HG03103 (cell line): Measurements from ENCODE around the gene TMEM106A.
A peak's percentile ranks its signal among the peaks of the same experiment; 100 is the strongest.
"Not testable (repeated sequence)": the region's sequence is repeated elsewhere in the genome, so short reads cannot be mapped to it uniquely, and the experiment has no call there.

Experiments used
- ATAC-seq: cut with Tn5 transposase; IDR thresholded peaks from one replicate; pipeline ENCODE4 v1.9.1; 2021; ENCODE audit warnings: low read depth; ENCODE audit not compliant: unreplicated experiment

TMEM106A gene

DNA sequence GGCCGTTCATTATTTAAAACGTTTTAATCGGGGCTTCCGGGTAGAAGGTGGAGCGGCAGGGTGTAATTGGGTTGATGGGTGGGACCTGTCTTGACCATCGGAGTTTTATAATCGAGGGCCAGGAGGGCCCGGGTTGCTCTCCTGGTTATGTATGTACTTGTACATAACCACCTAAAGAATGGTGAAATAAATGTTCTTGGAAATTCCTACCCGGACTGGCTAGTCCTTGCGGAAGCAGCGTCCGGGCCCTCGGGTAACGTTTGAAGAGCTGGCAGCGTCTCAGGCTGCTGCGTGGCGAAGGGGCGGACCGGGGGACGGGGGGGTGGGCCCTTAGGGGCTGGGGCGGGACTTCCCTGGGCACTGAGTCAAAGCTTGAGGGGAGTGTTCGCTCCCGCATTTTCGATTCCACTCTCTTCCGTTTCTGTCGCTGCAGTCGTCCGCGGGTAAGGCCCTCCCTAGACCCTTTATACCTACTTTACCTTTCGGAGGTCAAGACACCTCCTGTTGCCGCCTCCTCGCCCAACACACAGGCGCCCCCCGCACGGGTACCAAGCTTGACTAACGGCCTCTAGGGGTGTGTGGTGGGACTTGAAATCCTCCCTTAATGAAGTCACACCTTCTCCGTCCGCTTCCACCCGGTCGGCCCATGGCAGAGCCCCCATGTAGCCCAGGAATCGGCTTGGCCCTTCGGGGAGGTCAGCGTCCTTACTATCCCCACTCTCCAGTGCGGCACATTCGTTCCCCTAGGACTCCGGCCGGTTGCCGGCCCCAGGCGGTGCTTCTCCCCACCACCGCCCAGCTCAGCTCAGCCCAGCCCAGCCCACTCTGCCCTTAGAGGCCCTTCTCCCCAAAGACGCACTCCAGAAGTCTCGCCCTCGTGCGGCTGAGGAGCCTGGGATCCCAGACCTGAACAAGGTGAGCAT, at the start of gene TMEM106A:
Gene TMEM106A, plus strand, starts transcription at position 396 of the 923 bp plus-strand sequence. CDS start 1,167 bp downstream, outside the sequence.
- peak; percentile 64 for ATAC-seq

- not testable (repeated sequence) for ATAC-seq
Measured at GRCh38 chr17:43165971-43166370, 45.7 kb upstream of the TMEM106A start.

- no peak for ATAC-seq
Measured at GRCh38 chr17:43169561-43170139, 42.0 kb upstream of the TMEM106A start.

DNA sequence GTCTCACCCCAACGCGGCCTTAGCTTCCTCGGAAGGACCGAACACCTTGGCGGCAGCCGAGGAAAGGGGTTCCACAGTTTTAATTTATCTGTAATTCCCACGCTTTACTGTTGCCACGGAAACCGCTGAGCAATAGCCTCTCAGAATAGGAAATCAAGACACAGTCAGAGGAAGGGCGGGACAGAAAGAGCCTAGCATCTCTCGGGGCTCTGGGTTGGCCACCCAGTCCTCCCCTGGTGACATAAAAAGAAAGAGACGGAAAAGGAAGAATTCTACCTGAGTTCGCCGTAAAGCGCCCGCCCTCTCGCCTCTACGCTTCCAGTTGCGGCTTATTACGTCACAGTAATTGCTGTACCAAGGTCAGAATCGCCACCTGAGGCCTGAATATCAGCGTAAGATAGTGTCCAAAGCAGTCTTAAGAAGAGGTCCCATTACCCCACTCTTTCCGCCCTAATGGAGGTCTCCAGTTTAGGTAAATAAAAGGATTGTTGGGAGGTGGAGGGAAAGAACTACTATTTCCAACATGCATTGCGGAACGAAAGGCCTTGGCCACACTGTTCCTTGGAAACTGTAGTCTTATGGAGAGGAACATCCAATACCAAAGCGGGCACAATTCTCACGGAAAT, 41.4 kb upstream of the TMEM106A start:
- ATAC-seq = peak; percentile 53

DNA sequence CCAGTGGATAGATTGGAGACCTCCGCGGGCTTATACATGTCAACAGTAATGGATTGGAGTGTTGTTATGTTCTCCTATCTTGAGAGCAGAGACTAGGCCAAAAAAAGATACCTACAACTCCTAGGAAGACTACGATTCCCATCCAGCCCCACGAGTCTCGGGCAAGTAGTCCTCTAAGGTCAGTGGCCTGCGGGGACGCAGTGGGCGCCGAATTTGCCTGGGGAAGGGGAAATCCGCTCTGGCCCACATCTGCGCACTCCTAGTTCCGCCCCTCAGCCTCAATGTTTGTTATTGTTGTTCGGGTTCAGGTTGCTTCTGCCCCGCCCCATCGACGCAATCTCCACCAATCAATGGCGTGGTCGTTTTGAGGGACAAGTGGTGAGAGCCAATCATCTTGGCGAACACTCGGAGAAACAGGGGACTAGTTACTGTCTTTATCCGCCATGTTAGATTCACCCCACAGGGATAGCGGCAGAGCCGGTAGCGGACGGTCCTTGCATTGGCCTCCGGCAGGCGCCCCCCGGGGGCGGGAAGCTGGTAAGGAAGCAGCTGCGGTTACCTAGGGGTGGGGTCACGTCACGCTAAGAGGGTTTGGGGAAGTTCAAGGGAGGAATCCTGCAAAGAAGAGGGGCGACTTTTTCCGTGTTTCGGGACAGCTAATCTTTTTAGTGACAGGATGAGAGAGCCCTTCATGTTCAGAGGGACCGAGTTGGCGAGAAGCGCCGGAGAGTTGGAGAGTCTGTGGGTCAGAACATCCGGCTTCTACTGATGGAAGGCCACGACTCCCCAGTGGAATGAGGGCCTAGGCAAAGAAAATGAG, 40.7 kb upstream of the TMEM106A start, which contains the start of gene NBR1:
Gene NBR1, plus strand, starts transcription at position 449 of the 820 bp plus-strand sequence. CDS start 4,586 bp downstream, outside the sequence.
- ATAC-seq = peak; percentile 75

DNA sequence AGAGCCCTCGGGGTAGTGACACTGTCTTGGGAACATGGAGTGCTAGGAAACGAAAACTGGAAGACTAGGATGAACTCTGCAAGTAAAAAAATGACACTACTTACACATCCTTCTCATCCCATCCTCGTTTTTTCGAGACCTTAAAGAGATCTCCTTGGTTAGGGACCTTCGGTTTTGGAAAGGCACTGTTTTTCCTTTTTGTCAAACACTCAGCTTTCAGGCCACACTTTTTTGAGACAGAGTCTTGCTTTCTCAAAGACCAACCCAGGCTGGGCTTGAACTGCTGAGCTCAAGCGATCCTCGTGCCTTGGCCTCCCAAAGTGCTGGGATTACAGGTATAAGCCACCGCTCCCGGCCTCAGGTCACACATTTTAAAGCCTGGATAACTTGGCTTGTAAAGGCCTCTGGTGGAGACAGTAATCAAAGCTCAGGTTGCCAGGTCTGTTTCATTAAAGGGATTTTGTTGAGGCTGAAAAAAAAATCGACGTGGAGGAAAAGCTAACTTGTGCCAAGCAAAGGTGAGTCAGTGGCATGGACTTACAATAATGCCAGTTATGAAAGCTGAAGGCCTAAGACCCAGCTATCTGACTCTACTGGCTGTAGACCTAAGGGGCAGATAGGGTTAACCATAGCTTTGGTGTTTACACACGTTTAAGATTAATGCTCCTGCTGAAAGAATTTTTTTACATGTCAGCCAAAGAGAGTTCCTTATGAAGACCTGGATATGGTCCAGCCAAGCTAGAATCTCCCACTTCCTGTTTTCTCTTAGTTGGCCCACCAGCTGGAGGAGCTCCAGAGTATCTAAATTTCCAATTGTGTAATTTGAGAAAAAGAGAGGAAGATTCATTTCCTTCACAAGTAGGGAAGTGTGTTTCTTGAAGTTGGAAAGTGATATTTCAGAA, 39.8 kb upstream of the TMEM106A start:
- no peak for ATAC-seq

- ATAC-seq = no peak
Measured at GRCh38 chr17:43175213-43176118, 36.2 kb upstream of the TMEM106A start.

- no peak for ATAC-seq
Measured at GRCh38 chr17:43176119-43176570, 35.5 kb upstream of the TMEM106A start.

GRCh38 chr17:43183921-43184320, 27.8 kb upstream of the TMEM106A start:
- ATAC-seq = no peak

DNA sequence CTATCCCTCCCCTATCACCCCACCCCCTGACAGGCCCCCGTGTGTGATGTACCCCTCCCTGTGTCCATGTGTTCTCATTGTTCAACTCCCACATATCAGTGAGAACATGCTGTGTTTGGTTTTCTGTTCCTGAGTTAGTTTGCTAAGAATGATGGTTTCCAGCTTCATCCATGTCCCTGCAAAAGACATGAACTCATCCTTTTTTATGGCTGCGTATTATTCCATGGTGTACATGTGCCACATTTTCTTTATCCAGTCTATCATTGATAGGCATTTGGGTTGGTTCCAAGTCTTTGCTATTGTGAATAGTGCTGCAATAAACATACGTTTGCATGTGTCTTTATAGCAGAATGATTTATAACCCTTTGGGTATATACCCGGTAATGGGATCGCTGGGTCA, 25.0 kb upstream of the TMEM106A start:
- ATAC-seq = not testable (repeated sequence)

DNA sequence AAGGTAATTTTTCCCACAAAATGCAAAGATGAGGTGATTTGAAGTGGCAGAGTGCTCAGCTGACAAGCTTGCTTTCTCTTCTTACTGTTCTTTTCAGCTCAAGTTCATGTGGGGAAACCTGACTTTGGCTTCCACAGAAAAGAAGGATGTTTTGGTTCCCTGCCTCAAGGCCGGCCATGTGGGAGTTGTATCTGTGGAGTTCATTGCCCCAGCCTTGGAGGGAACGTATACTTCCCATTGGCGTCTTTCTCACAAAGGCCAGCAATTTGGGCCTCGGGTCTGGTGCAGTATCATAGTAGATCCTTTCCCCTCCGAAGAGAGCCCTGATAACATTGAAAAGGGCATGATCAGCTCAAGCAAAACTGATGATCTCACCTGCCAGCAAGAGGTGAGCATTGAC, 18.4 kb upstream of the TMEM106A start:
- ATAC-seq = no peak

DNA sequence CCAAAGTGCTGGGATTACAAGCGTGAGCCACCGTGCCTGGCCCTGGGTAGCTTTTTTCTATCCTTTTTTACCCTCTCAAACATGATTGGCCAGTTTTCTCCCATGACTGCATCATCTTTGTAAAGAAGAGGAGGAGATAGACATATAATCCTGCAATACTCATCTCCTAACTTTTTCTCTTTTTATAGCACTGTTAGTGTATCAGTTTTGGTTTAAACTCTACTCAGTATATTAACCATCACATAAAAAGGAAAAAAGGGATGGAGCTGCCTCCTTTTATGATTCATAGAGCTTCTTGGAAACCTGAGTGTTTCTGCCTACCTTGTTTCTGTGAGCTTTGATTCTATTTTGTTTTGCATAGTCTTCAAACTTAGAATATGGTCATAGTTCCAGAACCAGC, 12.0 kb upstream of the TMEM106A start:
- ATAC-seq = no peak

DNA sequence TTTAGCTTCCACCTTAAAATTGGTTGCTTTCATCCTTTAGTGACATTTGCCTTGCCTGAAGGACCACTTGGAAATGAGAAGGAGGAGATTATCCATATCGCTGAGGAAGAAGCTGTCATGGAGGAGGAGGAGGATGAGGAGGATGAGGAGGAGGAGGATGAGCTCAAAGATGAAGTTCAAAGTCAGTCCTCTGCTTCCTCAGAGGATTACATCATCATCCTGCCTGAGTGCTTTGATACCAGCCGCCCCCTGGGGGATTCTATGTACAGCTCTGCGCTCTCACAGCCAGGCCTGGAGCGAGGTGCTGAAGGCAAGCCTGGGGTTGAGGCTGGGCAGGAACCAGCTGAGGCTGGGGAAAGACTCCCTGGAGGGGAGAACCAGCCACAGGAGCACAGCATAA, 11.5 kb upstream of the TMEM106A start:
- ATAC-seq = no peak

- not testable (repeated sequence) for ATAC-seq
Measured at GRCh38 chr17:43203013-43203412, 8.7 kb upstream of the TMEM106A start.

- no peak for ATAC-seq
Measured at GRCh38 chr17:43210576-43210975, 1.1 kb upstream of the TMEM106A start.

- ATAC-seq = no peak
Measured at GRCh38 chr17:43211123-43211479, 574 bp upstream of the TMEM106A start.

GRCh38 chr17:43212641-43213490, 1.2 kb downstream of the TMEM106A start:
- no peak for ATAC-seq
